K562 (cell line): ENCODE data around the gene RAB5A. TPM values are rescaled to one million over a fixed set of nuclear protein-coding genes. Genes with fewer than 3 reads are reported as not detected.
A peak's percentile ranks its signal among the peaks of the same experiment; 100 is the strongest.

Experiments used
- CEBPB ChIP-seq: fragments of 450-650 bp; IDR thresholded peaks from 2 replicates; pipeline ENCODE4 v1.6.1; 2016; ENCODE audit warnings: missing genetic modification characterization, missing compliant biosample characterization
- CSDE1 ChIP-seq, 2 experiments: fragments of 450-650 bp; IDR thresholded peaks; 2 replicates each; pipeline ENCODE4 v1.6.1; 2016; ENCODE audit warnings: mild to moderate bottlenecking in 1 of 2
- ETV6 ChIP-seq, 3 experiments: fragments of 150-350 bp in 1 of 3; sonication (generic) in 1 of 3; formaldehyde crosslinking in 1 of 3; IDR thresholded peaks; 2 replicates each; pipeline versions ENCODE4 v1.6.1 to v1.8.0; 2014 to 2022; ENCODE audit warnings: borderline replicate concordance in 2 of 3, low read depth in 2 of 3, antibody characterized with exemption in 1 of 3, low read length in 1 of 3, mild to moderate bottlenecking in 1 of 3, missing genetic modification reagents in 1 of 3
- L3MBTL2 ChIP-seq: fragments of 450-650 bp; IDR thresholded peaks from 2 replicates; pipeline ENCODE4 v1.6.1; 2016; ENCODE audit warnings: mild to moderate bottlenecking, moderate library complexity
- NFIC ChIP-seq: fragments of 450-650 bp; IDR thresholded peaks from 2 replicates; pipeline ENCODE4 v1.6.1; 2017; ENCODE audit warnings: mild to moderate bottlenecking, inconsistent platforms
- NFIX ChIP-seq: fragments of 250-450 bp; sonication (Bioruptor Pico); IDR thresholded peaks from 2 replicates; pipeline ENCODE4 v1.4.0; 2020; ENCODE audit warnings: low read depth, mild to moderate bottlenecking, moderate library complexity
- NRF1 ChIP-seq, 2 experiments: fragments of 450-650 bp; IDR thresholded peaks in 1 of 2; conservative IDR thresholded peaks in 1 of 2; 2 replicates each; pipeline ENCODE4 v1.6.1; 2014; ENCODE audit warnings: mild to moderate bottlenecking in 2 of 2
- PHF21A ChIP-seq: fragments of 450-650 bp; IDR thresholded peaks from 2 replicates; pipeline ENCODE4 v1.6.1; 2017; ENCODE audit warnings: low read depth, borderline replicate concordance
- RNF219 ChIP-seq: fragments of 250-450 bp; sonication (Bioruptor Pico); IDR thresholded peaks from 2 replicates; pipeline ENCODE4 v1.5.0; 2022; ENCODE audit warnings: mild to moderate bottlenecking
- SP2 ChIP-seq: IDR thresholded peaks from 2 replicates; pipeline ENCODE4 v1.6.1; 2011; ENCODE audit warnings: mild to moderate bottlenecking, low read depth, low read length, moderate library complexity; ENCODE audit not compliant: poor library complexity, severe bottlenecking; ENCODE audit errors: extremely low read depth
- ZBED1 ChIP-seq: IDR thresholded peaks from 2 replicates; pipeline ENCODE4 v1.6.1; 2014
- ZBTB11 ChIP-seq, 3 experiments: fragments of 200-800 bp in 1 of 3; fragments of 250-450 bp in 1 of 3; fragments of 450-650 bp in 1 of 3; sonication (Bioruptor Pico) in 1 of 3; sonication (Bioruptor generic) in 1 of 3; formaldehyde crosslinking in 1 of 3; IDR thresholded peaks; 2 replicates each; pipeline versions ENCODE4 v1.6.1 to v1.8.0; 2016 to 2022; ENCODE audit warnings: mild to moderate bottlenecking in 2 of 3, missing genetic modification characterization in 2 of 3, missing compliant biosample characterization in 1 of 3, moderate library complexity in 1 of 3
- ZBTB2 ChIP-seq: fragments of 450-650 bp; IDR thresholded peaks from 2 replicates; pipeline ENCODE4 v1.6.1; 2016; ENCODE audit warnings: antibody characterized with exemption
- ZNF436 ChIP-seq: fragments of 250-450, 450-650 bp; sonication (Bioruptor Pico); formaldehyde crosslinking; IDR thresholded peaks from 2 replicates; pipeline ENCODE4 v1.7.0; 2020; ENCODE audit warnings: mild to moderate bottlenecking
- ZNF512 ChIP-seq: IDR thresholded peaks from 2 replicates; pipeline ENCODE4 v1.6.1; 2016; ENCODE audit warnings: missing genetic modification characterization, missing compliant biosample characterization
- ZNF589 ChIP-seq: fragments of 200-800 bp; sonication (Bioruptor generic); IDR thresholded peaks from 2 replicates; pipeline ENCODE4 v1.6.1; 2016; ENCODE audit warnings: low read depth, missing genetic modification characterization, missing compliant biosample characterization
- ZNF75A ChIP-seq: fragments of 450-650 bp; formaldehyde crosslinking; IDR thresholded peaks from 2 replicates; pipeline ENCODE4 v1.4.0; 2020; ENCODE audit warnings: mild to moderate bottlenecking
- polyA plus RNA-seq, 8 experiments: library from polyadenylated mRNA; depleted of rRNA in 4 of 8; stranded (reverse) in 5 of 8; unstranded in 3 of 8; fragments of >200 nt; fragmentation: Nextera tagmentation in 2 of 8; fragmentation: Illumina TruSeq in 1 of 8; extraction: Ambion mirVana in 2 of 8; extraction: Trizol in 1 of 8; gene quantifications; 2 replicates each; pipeline versions ENCODE4 v1.2.1 to v1.2.3, GENCODE V29; 2011 to 2014; ENCODE audit warnings: inconsistent platforms in 1 of 8, missing spikeins in 1 of 8
- total RNA-seq, 7 experiments: library from RNA; depleted of rRNA in 6 of 7; stranded (reverse); fragments of >200 nt in 6 of 7; fragmentation: Illumina TruSeq in 2 of 7; extraction: Trizol in 2 of 7; gene quantifications; 2 replicates each; pipeline versions ENCODE4 v1.2.1 to v1.2.3, GENCODE V29; 2011 to 2021; ENCODE audit warnings: low replicate concordance in 1 of 7

Gene RAB5A
- total and polyA plus RNA-seq, 9 of the 15 experiments (the other 6 are each of a cell fraction or from before 2014, with no cell fraction given): 28.3 to 64.2 (median 49.0) TPM

GRCh38 chr3:19937459-19938294 lies 9.2 kb upstream of the RAB5A start (continued):
- no peak for TF ChIP-seq ZBED1
- no peak for TF ChIP-seq ZNF512
- peak; percentile 66; the same call in 1 of the 2 replicates for TF ChIP-seq ZBTB2
- no peak for TF ChIP-seq CSDE1 (IDR thresholded peaks at IDR 0.05)
- no peak for TF ChIP-seq PHF21A
- peak in 1 of 2 experiments; percentile 31; a peak in 1 of 4 replicates for TF ChIP-seq ETV6 (IDR thresholded peaks at IDR 0.05; ENCODE audit: borderline replicate concordance in 1 of 2, low read depth in 2 of 2, low read length in 1 of 2)
- no peak for TF ChIP-seq ETV6 (CRISPR knock-in tag; IDR thresholded peaks at IDR 0.05; ENCODE audit: borderline replicate concordance)
- no peak for TF ChIP-seq ZNF589 (CRISPR knock-in tag)
- no peak for TF ChIP-seq RNF219 (CRISPR knock-in tag)
- TF ChIP-seq L3MBTL2: peak; percentile 19; the same call in 1 of the 2 replicates
- no peak for TF ChIP-seq ZNF436 (CRISPR knock-in tag)
- no peak for TF ChIP-seq NFIX (CRISPR knock-in tag)
- no peak for TF ChIP-seq SP2
- TF ChIP-seq ZBTB11 (CRISPR knock-in tag; IDR thresholded peaks at IDR 0.05): 0 out of 6 replicates have a peak, but pooled peaks of 1 of the 3 experiments have one; percentile 30
- 0 out of 2 replicates have a peak, but pooled peaks have one; percentile 25 for TF ChIP-seq CEBPB
- TF ChIP-seq NRF1 (conservative IDR thresholded peaks at IDR 0.05 in 1 of 2, IDR thresholded peaks at IDR 0.05 in 1 of 2): 0 out of 4 replicates have a peak, but pooled peaks of 1 of the 2 experiments have one; percentile 18
- peak; percentile 38; the same call in 1 of the 2 replicates for TF ChIP-seq NFIC
- 0 out of 2 replicates have a peak, but pooled peaks have one; percentile 37 for TF ChIP-seq ZNF75A
